Smooth muscle cell of bladder (primary cell): ENCODE results near the gene KIF7. TPM values are rescaled to one million over a fixed set of nuclear protein-coding genes. Genes with fewer than 3 reads are reported as not detected.

Experiments used
- total RNA-seq: library from RNA; depleted of rRNA; stranded (reverse); fragments of >200 nt; gene quantifications from 2 replicates; pipeline ENCODE4 v1.2.3, GENCODE V29; 2014

KIF7 gene, protein sequence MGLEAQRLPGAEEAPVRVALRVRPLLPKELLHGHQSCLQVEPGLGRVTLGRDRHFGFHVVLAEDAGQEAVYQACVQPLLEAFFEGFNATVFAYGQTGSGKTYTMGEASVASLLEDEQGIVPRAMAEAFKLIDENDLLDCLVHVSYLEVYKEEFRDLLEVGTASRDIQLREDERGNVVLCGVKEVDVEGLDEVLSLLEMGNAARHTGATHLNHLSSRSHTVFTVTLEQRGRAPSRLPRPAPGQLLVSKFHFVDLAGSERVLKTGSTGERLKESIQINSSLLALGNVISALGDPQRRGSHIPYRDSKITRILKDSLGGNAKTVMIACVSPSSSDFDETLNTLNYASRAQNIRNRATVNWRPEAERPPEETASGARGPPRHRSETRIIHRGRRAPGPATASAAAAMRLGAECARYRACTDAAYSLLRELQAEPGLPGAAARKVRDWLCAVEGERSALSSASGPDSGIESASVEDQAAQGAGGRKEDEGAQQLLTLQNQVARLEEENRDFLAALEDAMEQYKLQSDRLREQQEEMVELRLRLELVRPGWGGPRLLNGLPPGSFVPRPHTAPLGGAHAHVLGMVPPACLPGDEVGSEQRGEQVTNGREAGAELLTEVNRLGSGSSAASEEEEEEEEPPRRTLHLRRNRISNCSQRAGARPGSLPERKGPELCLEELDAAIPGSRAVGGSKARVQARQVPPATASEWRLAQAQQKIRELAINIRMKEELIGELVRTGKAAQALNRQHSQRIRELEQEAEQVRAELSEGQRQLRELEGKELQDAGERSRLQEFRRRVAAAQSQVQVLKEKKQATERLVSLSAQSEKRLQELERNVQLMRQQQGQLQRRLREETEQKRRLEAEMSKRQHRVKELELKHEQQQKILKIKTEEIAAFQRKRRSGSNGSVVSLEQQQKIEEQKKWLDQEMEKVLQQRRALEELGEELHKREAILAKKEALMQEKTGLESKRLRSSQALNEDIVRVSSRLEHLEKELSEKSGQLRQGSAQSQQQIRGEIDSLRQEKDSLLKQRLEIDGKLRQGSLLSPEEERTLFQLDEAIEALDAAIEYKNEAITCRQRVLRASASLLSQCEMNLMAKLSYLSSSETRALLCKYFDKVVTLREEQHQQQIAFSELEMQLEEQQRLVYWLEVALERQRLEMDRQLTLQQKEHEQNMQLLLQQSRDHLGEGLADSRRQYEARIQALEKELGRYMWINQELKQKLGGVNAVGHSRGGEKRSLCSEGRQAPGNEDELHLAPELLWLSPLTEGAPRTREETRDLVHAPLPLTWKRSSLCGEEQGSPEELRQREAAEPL (N-terminal part only)
- total RNA-seq: 13.1 and 18.7 TPM in 2 replicates

DNA sequence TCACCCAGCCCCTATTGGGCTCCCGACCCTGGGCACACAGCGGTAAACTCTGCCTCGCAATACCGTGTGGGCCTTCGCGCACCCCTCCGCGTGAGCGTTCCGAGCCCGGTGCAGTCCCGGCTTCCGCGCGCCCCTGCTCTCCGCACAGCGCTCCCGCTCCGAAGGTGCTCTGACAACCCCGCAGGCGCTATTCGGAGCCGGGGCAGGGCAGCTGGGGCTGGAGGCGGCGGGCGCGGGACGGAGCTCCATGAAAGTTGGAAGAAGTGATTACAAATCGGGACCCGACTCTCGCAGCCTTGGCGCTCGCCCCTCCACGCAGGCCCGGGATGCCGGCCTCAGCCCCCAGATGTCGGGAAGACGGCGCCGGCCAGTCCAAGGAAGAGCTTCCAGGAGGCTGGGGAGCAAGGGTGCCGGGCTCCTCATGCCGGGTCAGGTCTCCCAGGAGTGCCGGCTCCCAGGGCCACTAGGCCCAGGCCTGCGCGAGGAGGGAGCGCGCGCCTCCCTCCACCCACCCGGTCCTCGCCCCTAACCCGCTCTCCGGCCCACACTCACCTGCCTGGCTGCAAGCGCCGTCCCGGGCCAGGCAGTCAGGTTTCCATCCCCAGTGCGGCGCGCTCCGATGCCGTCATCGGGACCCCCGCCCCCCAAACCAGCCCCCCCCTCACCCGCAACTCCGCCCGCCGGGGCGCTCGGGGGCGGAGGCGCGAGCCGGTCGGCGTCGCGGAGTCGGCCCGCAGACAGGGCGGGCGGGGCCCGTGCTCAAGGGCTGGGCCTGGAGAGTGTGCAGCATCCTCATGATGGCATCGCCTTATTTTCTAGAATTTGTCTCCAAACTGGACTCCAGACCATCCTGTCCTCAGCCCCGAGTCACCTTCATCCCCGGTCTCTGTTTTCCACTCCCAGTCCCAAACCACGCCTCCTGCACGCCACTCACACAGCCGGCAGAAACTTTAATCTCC is at the start of gene KIF7:
Gene KIF7, minus strand, starts transcription at position 621 of the 959 bp plus-strand sequence. CDS start 2,537 bp downstream, outside the sequence.

DNA sequence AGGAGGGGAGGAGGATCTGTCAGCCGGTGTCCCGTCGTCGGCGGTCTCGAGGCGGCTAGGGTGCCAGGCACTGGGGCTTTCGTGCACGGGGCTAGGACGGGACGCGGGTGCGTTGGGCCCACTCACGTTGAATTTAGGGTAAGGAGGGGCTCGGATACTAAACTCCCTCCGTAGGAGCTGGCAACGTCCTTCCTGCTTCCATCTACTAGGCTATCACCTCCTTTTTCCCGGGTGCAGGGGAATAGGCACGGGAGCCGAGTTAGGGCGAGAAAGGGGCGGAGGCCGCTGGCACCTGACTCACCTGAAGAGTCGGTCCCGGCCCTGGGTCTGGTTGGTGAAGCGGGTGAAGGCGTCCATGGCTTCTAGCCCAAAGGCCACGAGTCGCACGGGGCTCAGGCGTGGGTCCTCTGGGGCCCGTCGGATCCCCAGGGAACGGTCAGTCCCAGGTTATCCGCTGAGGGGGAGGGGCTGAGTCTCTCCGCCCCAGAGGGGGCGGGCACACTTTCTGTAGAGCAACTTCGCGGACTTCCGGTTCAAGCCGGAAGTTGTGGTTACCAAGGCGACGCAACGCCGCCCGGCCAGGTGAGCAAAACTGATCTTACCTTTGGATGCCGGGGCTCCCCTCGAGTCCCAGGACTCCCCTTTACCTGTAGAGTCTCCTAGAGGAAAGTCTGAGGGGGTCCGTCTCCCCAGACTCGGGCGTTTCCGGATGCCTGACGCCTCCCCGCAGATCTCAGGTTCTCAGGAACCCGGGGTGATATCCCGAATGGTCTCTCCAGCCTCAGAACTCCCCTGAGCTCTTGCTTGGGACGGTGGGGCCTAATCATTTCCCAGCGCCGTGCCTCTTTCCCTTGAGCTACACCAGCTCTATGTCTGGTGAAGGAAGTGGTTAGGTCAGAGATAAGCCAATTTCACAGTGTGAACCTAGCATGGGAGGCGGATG is 35.3 kb upstream of the KIF7 start, which contains the start of the genes PEX11A and WDR93:
Gene PEX11A, minus strand, starts transcription at position 479 of the 943 bp plus-strand sequence. Its CDS starts 122 bp downstream, at position 357.
Gene WDR93, plus strand, starts transcription at position 536 of the 943 bp plus-strand sequence. CDS start 10,936 bp downstream, outside the sequence.

DNA sequence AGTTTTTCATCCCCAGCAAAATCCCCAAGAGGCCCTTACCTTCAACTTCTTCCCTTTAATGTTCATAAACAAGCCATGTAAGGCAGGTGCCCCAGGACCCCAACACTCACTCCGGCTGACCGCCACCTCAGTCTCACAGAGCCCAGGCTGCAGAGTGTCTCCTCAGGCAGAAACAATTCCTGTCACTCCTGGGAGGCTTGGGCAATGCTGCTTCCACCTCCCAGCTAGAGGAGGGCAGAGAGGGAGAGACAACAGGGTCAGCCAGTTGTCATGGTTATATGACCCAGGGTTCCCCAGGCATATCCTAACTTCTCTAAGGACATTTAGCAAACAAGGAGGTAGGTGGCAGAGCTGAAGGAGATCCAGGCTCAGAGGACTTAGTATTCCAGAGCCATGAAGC is 23.9 kb upstream of the KIF7 start, which contains the start of gene PLIN1:
Gene PLIN1, minus strand, starts transcription at position 156 of the 400 bp plus-strand sequence. CDS start 1,878 bp downstream, outside the sequence.

Other genes with a start within 250 kb of the KIF7 start
- gene RHCG, start 158.9 kb downstream of the KIF7 start, total RNA-seq: 0.09 and 0.14 TPM in 2 replicates
- 0.28 and 0.92 TPM in 2 replicates for gene TICRR, start 80.0 kb downstream of the KIF7 start, total RNA-seq
- 0.14 and 0.28 TPM in 2 replicates for gene PLIN1, start 23.9 kb upstream of the KIF7 start, total RNA-seq
- gene PEX11A, start 35.3 kb upstream of the KIF7 start, total RNA-seq: 8.0 and 8.8 TPM in 2 replicates
- gene WDR93, start 35.3 kb upstream of the KIF7 start, total RNA-seq: under 0.01 and 0.14 TPM in 2 replicates
- 0.09 and 0.28 TPM in 2 replicates for gene MESP1, start 95.8 kb upstream of the KIF7 start, total RNA-seq
- gene MESP2, start 120.9 kb upstream of the KIF7 start, total RNA-seq: 0.37 and 0.57 TPM in 2 replicates
- 53.2 and 75.0 TPM in 2 replicates for gene ANPEP, start 159.4 kb upstream of the KIF7 start, total RNA-seq
- gene AP3S2, start 238.5 kb upstream of the KIF7 start, total RNA-seq: 39.9 and 52.9 TPM in 2 replicates